Heart right ventricle (tissue), 16 donors: ENCODE results near the gene RGS7. TPM values are rescaled to one million over a fixed set of nuclear protein-coding genes. Genes with fewer than 3 reads are reported as not detected.
A peak's percentile ranks its signal among the peaks of the same experiment; 100 is the strongest.

Experiments
- ATAC-seq, 8 donors: fragments of 200-7000 bp; cut with Tn5 transposase; one replicate each; pipeline ENCODE4 v1.9.1; 2020; ENCODE audit warnings: mild to moderate bottlenecking in 8 of 8, moderate library complexity in 8 of 8, moderate number of reproducible peaks in 1 of 8
- DNase-seq, 2 donors: peaks; one replicate each; pipeline ENCODE4 v3.0.0-alpha.2; 2020
- H3K27ac ChIP-seq, 10 donors: fragments of 200-600 bp; sonication (generic) in 2 of 10; one replicate each; pipeline versions ENCODE4 v1.5.0 to v1.8.0; 2020 to 2022; ENCODE audit warnings: mild to moderate bottlenecking in 3 of 10
- H3K27me3 ChIP-seq, 7 donors: fragments of 200-600 bp; one replicate each; pipeline ENCODE4 v1.8.0; 2021 to 2022; ENCODE audit warnings: mild to moderate bottlenecking in 2 of 7
- H3K36me3 ChIP-seq, 9 donors: fragments of 200-600 bp; sonication (generic) in 1 of 9; one replicate each; pipeline versions ENCODE4 v1.5.0 to v1.8.0; 2020 to 2022; ENCODE audit warnings: mild to moderate bottlenecking in 2 of 9
- H3K4me1 ChIP-seq, 9 donors: fragments of 200-600 bp; sonication (generic) in 1 of 9; one replicate each; pipeline versions ENCODE4 v1.5.0 to v1.8.0; 2020 to 2022; ENCODE audit warnings: mild to moderate bottlenecking in 4 of 9
- H3K4me3 ChIP-seq, 10 donors: fragments of 200-600 bp; sonication (generic) in 2 of 10; one replicate each; pipeline versions ENCODE4 v1.5.0 to v1.8.0; 2020 to 2022; ENCODE audit warnings: mild to moderate bottlenecking in 7 of 10, moderate library complexity in 2 of 10
- H3K9me3 ChIP-seq, 11 donors: fragments of 200-600 bp in 10 of 11; sonication (generic) in 2 of 11; one replicate each; pipeline versions ENCODE4 v1.5.0 to v1.8.0; 2013 to 2022; ENCODE audit warnings: mild to moderate bottlenecking in 2 of 11, control low read depth in 1 of 11, moderate library complexity in 1 of 11
- WGBS, 2 donors: extraction: QIAGEN DNeasy Blood & Tissue Kit; methylation state at CpG; one replicate each; pipeline ENCODE4 v1.1.7; 2013; ENCODE audit warnings: inconsistent platforms in 1 of 2; 5-methylcytosine and 5-hydroxymethylcytosine counted together
- intact Hi-C, 10 donors: fragments of 100-400 bp; cut with DNase I; formaldehyde crosslinking; loops; one replicate each; pipeline versions ENCODE4 v1.11.1 to v1.14.2; 2022
- long read RNA-seq, 3 donors: library from polyadenylated mRNA; unstranded; transcript quantifications; one replicate each; pipeline ENCODE4 v2.0.0, GENCODE V29; 2020 to 2021
- polyA plus RNA-seq, 2 donors: library from polyadenylated mRNA; stranded (reverse); fragments of 200-250 nt; gene quantifications; one replicate each; pipeline ENCODE4 v1.2.3, GENCODE V29; 2013
- total RNA-seq, 10 donors: library from RNA; stranded (reverse); fragmentation: NEBNext Ultra II Directional in 3 of 10; extraction: Animal tissue kit (Norgen Biotek cat#: 25700) in 3 of 10; gene quantifications; one replicate each; pipeline versions ENCODE4 v1.2.1 to v1.2.4, GENCODE V29; 2021 to 2023
- TF ChIP-seq, protein P1 (sequence below), 9 donors: fragments of 200-600 bp; sonication (generic) in 2 of 9; IDR thresholded peaks; one replicate each; pipeline versions ENCODE4 v1.5.0 to v1.8.0; 2021 to 2022; ENCODE audit warnings: antibody characterized with exemption in 9 of 9, mild to moderate bottlenecking in 5 of 9, moderate library complexity in 1 of 9
- donor health status: Arrhythmogenic right ventricular cardiomyopathy.
- donor health status: ischemic (EF 13 %, LVEDD 7.1; RV severe dilation, severe dysfunction).
- donor health status: healthy with polysubstance abuse.
- donor health status: DM: no; HTN: yes; CAD: no.
- donor health status: DM: no; HTN: no; CAD: no.
- donor health status: ischemic (EF 25% LVEDD 6.9; RV normal size, moderate dysfunction).
- donor health status: ischemic (EF 25% LVEDD 5.7; RV mildly dilated, moderate dysfunction).
- donor health status: healthy.
- donor health status: DM: yes; HTN: yes; CAD: no.
- donor health status: Ischemic cardiomyopathy.
- donor health status: ischemic (EF 35%, LVEDD 5.7; RV mildly dilated, moderate dysfunction).
- donor health status: nonischemic (EF 11% LVEDD 7.7; RV severe dilation, severe dysfunction).
- donor health status: DM: yes; HTN: yes; CAD: no.
- donor health status: PGD.
- donor health status: ischemic (EF 29% LVEDD 5.4; RV normal size, mild dysfunction).
- donor health status: nonischemic (EF 23%, LVEDD 6.1; RV moderate dilation, normal function).

The RGS7 gene
- total RNA-seq (not detected), polyA plus RNA-seq (not detected)
- long read RNA-seq, donor 1, result 0 reads
- long read RNA-seq, donor 2, result 0 reads
- long read RNA-seq, donor 3, result 0 reads

DNA sequence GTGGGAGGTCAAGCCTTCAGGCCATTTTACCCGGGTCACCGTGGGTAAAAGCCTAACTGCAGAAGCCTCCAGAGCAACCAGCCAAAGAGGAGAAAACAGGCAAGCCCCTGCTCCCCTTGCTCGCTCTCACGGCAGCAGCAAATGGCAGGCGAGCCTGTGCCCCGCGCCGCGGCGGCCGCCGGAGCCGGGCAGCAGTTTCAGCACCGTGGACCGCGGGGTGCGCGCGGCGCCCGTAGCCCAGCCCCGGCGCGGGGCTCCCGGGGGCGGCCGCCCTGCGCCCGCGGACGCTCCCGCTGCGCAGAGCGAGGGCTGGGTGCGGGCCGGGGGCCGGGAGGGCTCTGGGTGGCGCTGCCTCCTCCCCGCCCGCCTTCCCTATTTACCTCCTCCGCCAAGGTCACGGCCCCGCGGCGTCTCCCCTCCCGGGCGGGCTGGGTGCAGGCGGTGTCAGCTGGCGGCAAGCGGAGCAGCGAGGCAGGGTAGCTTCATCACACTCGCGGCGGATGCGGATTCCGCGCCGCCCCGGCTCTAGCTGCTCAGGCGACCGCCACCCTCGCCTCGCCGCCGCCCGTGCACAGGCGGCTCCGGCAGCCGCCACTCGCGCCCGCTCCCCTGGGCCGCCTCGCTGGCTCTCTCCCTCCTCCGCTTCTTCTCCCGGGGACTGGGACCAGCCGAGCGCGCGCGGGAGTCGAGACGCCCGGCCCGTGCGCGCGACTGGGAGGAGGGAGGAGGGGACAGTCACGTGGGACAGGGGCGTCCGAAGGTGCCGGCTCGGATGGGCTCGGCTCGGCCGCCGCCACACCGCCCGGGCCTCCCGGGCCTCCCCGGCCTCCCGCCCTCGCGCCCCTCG is at the start of gene RGS7:
Gene RGS7, minus strand, starts transcription at position 687 of the 847 bp plus-strand sequence.
- 0 to 1% methylated on average over 75 to 105 of the region's 105 CpGs for WGBS, 2 donors
- H3K27me3 ChIP-seq, result peaks cover 0 to 65% (median 45%) of the 10 kb centered on the region in 7 donors

DNA sequence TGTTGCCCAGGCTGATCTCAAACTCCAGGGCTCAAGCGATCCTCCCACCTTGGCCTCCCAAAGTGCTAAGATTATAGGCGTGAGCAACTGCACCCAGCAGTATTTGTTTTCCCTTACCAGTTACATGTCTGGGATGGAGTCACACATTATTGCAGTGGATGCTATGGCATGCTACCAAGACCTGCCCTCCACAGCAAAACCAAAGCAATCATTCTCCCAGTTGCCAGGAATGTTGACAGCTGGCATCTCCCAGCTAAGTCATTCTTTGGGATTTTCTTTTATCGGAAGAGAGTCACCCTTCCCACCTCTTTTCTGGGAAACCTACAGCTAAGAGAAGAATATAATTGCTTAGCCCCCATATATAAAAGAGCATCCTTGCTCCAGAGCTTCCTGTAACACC is 49.4 kb upstream of the RGS7 start:
- H3K9me3 ChIP-seq, result no peaks in the 10 kb centered on the region
- H3K36me3 ChIP-seq, result no peaks in the 10 kb centered on the region
- no peaks in the 10 kb centered on the region for H3K27me3 ChIP-seq
- H3K27ac ChIP-seq, result no peak overlapping the region
- no peak overlapping the region for H3K4me3 ChIP-seq
- 89% methylated on average over 3 of the region's 3 CpGs for WGBS, 2 donors
- no peak for DNase-seq
- intact Hi-C loops, result no loop called here
- no peak for ATAC-seq
- TF ChIP-seq, protein P1, sequence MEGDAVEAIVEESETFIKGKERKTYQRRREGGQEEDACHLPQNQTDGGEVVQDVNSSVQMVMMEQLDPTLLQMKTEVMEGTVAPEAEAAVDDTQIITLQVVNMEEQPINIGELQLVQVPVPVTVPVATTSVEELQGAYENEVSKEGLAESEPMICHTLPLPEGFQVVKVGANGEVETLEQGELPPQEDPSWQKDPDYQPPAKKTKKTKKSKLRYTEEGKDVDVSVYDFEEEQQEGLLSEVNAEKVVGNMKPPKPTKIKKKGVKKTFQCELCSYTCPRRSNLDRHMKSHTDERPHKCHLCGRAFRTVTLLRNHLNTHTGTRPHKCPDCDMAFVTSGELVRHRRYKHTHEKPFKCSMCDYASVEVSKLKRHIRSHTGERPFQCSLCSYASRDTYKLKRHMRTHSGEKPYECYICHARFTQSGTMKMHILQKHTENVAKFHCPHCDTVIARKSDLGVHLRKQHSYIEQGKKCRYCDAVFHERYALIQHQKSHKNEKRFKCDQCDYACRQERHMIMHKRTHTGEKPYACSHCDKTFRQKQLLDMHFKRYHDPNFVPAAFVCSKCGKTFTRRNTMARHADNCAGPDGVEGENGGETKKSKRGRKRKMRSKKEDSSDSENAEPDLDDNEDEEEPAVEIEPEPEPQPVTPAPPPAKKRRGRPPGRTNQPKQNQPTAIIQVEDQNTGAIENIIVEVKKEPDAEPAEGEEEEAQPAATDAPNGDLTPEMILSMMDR (IDR thresholded peaks at IDR 0.05), result no peak
- H3K4me1 ChIP-seq, result no peaks in the 10 kb centered on the region

More for the DNA sequence above, at the start of gene RGS7:
- peak within 1 kb of the TSS in 9 of 10 donors; percentile 31 to 57 (median 48) for H3K4me3 ChIP-seq
- no peaks in the 10 kb centered on the region for H3K36me3 ChIP-seq
- TF ChIP-seq, protein P1 (IDR thresholded peaks at IDR 0.05), result no peak
- ATAC-seq, result peak in 6 of 8 donors; percentile 46 to 80 (median 66)
- peak; percentile 8 to 32 for DNase-seq
- H3K4me1 ChIP-seq, result peaks cover 0 to 4% (median 0%) of the 10 kb centered on the region in 9 donors
- no peaks in the 10 kb centered on the region for H3K9me3 ChIP-seq
- H3K27ac ChIP-seq, result no peak within 1 kb of the TSS
- intact Hi-C loops, result no loop called here

DNA sequence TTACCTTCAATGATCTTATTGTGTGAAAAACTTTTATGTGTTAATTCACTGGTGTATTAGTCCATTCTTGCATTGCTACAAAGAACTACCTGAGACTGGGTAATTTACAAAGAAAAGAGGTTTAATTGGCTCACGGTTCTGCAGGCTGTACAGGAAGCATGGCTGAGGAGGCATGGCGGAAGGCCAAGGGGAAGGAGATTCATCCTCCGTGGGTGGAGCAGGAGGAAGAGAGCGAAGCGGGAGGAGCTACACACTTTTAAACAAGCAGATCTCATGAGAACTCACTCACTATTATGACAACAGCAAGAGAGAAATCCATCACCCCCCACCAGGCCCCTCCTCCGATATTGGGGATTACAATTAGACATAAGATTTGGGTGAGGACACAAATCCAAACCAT is 44.2 kb upstream of the RGS7 start:
- H3K27ac ChIP-seq, result no peak overlapping the region
- H3K9me3 ChIP-seq, result no peaks in the 10 kb centered on the region
- ATAC-seq (no peak), DNase-seq (no peak)
- H3K4me3 ChIP-seq, result no peak overlapping the region
- intact Hi-C loops, result no loop called here
- WGBS, 2 donors, result 65 to 74% methylated on average over 6 of the region's 6 CpGs
- H3K27me3 ChIP-seq, result peaks cover 0 to 6% (median 0%) of the 10 kb centered on the region in 7 donors
- H3K4me1 ChIP-seq, result no peaks in the 10 kb centered on the region
- no peaks in the 10 kb centered on the region for H3K36me3 ChIP-seq
- TF ChIP-seq, protein P1 (IDR thresholded peaks at IDR 0.05), result no peak

DNA sequence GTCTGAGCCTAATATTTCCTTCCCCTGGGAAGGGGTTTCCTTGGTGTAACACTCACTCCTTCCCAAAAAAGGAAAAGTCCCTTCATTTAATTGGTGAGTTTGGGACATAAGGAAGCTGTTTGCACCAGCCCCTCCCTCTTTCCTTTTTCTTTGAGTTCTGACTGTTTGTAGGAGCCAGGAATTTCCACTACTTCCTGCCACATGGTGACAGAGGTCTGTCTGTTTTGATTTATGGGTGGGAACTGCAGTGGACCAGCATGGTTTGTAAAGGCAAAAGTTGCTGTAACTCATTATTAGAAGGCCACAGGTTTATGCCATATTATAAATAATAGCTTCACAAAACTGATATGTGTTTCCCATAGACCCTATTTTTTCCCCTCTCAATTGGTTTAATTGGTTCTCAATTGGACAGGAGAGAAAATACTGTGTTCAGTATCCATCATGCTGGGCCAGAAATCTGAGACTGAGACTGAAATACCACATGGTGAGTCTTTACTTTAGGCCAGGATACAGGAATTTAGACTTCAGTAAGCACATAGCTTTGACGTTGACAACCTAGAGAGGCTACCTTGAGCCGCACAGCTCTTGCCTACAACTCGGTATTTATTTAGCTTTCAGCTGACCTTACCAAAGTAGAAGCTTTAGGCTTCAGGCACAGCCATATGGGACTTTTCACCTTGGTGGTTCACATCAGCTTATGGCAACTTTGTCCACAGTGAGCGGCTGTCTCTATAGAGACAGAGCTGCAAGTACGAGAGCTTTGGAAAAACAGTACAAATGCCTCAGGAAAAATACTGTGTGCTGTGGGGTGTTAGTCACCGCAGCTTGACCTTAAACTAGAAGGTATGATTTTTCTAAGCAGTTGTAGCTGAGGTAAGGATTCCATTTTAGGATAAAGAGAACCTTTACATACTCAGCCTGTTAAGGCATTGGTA is 40.0 kb upstream of the RGS7 start:
- Histone ChIP-seq H3K27me3 (peaks cover 0 to 6% (median 0%) of the 10 kb centered on the region in 7 donors), H3K36me3 (no peaks in the 10 kb centered on the region), H3K4me3 (no peak overlapping the region), H3K4me1 (no peaks in the 10 kb centered on the region), H3K27ac (no peak overlapping the region), H3K9me3 (no peaks in the 10 kb centered on the region)
- WGBS, 2 donors, result 69 to 70% methylated on average over 6 of the region's 6 CpGs
- ATAC-seq, result no peak
- DNase-seq, result no peak
- TF ChIP-seq, protein P1 (IDR thresholded peaks at IDR 0.05), result no peak
- intact Hi-C loops, result no loop called here
